ENCODE measurements around the gene LRRC57. TPM values are rescaled to one million over a fixed set of nuclear protein-coding genes. Genes with fewer than 3 reads are reported as not detected.
A peak's percentile ranks its signal among the peaks of the same experiment; 100 is the strongest.

Gene LRRC57
- total RNA-seq, 1 experiment from 2014 or later: 18.7 TPM

DNA sequence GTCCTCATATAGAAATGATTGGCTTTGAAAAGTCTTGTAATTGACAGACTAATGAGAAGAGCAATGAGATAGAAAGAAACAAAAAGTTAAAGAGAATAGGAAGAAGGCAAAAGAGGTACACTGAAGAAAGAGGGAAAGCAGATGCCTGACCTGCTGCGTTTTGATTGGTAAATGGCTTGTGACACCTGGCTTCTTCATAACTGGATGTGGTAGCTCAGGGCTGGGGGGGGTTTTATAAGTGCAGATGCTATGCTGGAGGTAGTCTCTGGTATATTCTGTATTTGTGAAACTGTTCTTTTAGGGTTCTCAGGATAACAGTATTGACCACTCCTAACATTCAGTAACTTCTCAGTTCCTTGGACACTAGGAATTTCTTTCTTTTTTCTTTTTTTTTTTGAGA lies 28.2 kb upstream of the LRRC57 start:
- Histone ChIP-seq H3K23ac (ENCODE audit: insufficient read length, low read depth, low read length) (no peak overlapping the region), H3K14ac (ENCODE audit: insufficient read depth, low read length) (no peak overlapping the region), H3K23me2 (ENCODE audit: insufficient read length, low read depth, low read length, poor library complexity, severe bottlenecking) (peaks cover 13% of the 10 kb centered on the region), H3K18ac (ENCODE audit: insufficient read length, low read depth, low read length) (no peak overlapping the region), H2BK12ac (ENCODE audit: insufficient read length, low read depth, low read length) (no peak overlapping the region), H3K79me1 (ENCODE audit: insufficient read depth, low read depth, low read length, poor library complexity, severe bottlenecking) (no peaks in the 10 kb centered on the region), H3K79me2 (ENCODE audit: insufficient read depth, low read length) (no peaks in the 10 kb centered on the region), H3K27ac (ENCODE audit: insufficient read length, low read depth, low read length) (no peak overlapping the region), H2AFZ (ENCODE audit: low read length) (no peak overlapping the region), H2AK5ac (ENCODE audit: insufficient read length, low read length) (no peak overlapping the region), H3K27me3 (ENCODE audit: insufficient read depth, low read length) (peaks cover 7% of the 10 kb centered on the region; the same call in 1 of the 2 replicates), H3K4me2 (ENCODE audit: insufficient read depth, insufficient read length, low read length) (peak overlapping the region; percentile 62), H3K4me1 (ENCODE audit: insufficient read depth, low read length) (no peaks in the 10 kb centered on the region; the same call in 1 of the 2 replicates), H2BK20ac (ENCODE audit: low read depth, low read length, poor library complexity, severe bottlenecking) (no peak overlapping the region), H3K56ac (ENCODE audit: insufficient read length, low read depth, low read length) (no peak overlapping the region), H2BK5ac (ENCODE audit: insufficient read length, low read length) (no peak overlapping the region), H4K91ac (ENCODE audit: insufficient read length, low read depth, low read length) (no peak overlapping the region), H4K20me1 (ENCODE audit: control insufficient read depth, insufficient read depth, insufficient read length) (no peaks in the 10 kb centered on the region), H4K8ac (replicated peaks; ENCODE audit: insufficient read length, low read depth, low read length) (no peak overlapping the region), H3K9me3 (ENCODE audit: control insufficient read depth, low read depth, low read length) (no peaks in the 10 kb centered on the region), H4K5ac (ENCODE audit: insufficient read length, low read depth, low read length) (no peak overlapping the region), H3T11ph (ENCODE audit: low read length) (no peak overlapping the region), H2BK15ac (ENCODE audit: low read depth, low read length) (no peak overlapping the region), H3K4ac (ENCODE audit: low read depth, low read length) (no peak overlapping the region), H3K9ac (ENCODE audit: extremely low read depth, insufficient read length, low read length) (no peak overlapping the region), H2BK120ac (ENCODE audit: low read depth, low read length, poor library complexity, severe bottlenecking) (no peak overlapping the region)
- Mint-ChIP-seq H3K4me1 (peaks cover 18 to 20% of the 10 kb centered on the region in 2 experiments), H3K36me3 (ENCODE audit: insufficient read depth in 1 of 3, low read depth in 3 of 3) (no peaks in the 10 kb centered on the region), H3K27ac (no peak overlapping the region), H3K9me3 (0 out of 5 replicates have a peak, but pooled peaks cover 0 to 2% of the 10 kb centered on the region in 2 experiments), H3K4me3 (peak overlapping the region; percentile 91 to 94), H3K27me3 (ENCODE audit: low read depth) (peaks cover 66% of the 10 kb centered on the region)
- no peak for DNase-seq
- TF ChIP-seq, protein P1, sequence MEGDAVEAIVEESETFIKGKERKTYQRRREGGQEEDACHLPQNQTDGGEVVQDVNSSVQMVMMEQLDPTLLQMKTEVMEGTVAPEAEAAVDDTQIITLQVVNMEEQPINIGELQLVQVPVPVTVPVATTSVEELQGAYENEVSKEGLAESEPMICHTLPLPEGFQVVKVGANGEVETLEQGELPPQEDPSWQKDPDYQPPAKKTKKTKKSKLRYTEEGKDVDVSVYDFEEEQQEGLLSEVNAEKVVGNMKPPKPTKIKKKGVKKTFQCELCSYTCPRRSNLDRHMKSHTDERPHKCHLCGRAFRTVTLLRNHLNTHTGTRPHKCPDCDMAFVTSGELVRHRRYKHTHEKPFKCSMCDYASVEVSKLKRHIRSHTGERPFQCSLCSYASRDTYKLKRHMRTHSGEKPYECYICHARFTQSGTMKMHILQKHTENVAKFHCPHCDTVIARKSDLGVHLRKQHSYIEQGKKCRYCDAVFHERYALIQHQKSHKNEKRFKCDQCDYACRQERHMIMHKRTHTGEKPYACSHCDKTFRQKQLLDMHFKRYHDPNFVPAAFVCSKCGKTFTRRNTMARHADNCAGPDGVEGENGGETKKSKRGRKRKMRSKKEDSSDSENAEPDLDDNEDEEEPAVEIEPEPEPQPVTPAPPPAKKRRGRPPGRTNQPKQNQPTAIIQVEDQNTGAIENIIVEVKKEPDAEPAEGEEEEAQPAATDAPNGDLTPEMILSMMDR (conservative IDR thresholded peaks at IDR 0.05): no peak
- WGBS (ENCODE audit: extremely low coverage, insufficient read length, low lambda C conversion rate): no CpG with 5 or more reads among the region's 1 CpG

All from H9 (cell line).